Lower leg skin (tissue), 3 donors: ENCODE data around the gene IER2.

Source experiments
- CTCF ChIP-seq, 3 donors: fragments of 450-650 bp; IDR thresholded peaks; one replicate each; pipeline ENCODE4 v1.5.1; 2016; ENCODE audit warnings: antibody characterized with exemption in 3 of 3, mild to moderate bottlenecking in 3 of 3, moderate library complexity in 2 of 3
- POLR2A ChIP-seq, 2 donors: fragments of 450-650 bp; IDR thresholded peaks; one replicate each; pipeline ENCODE4 v1.6.1; 2016 to 2017; ENCODE audit warnings: antibody characterized with exemption in 2 of 2, mild to moderate bottlenecking in 1 of 2, moderate library complexity in 1 of 2

- TF ChIP-seq POLR2A (IDR thresholded peaks at IDR 0.05) (no peak), CTCF (IDR thresholded peaks at IDR 0.05) (no peak)
Observed at GRCh38 chr19:13138171-13138915, 11.9 kb upstream of the IER2 start.
